ENCODE measurements around the gene YIF1B. TPM values are rescaled to one million over a fixed set of nuclear protein-coding genes. Genes with fewer than 3 reads are reported as not detected.
"Not testable (repeated sequence)": the region's sequence is repeated elsewhere in the genome, so short reads cannot be mapped to it uniquely, and the experiment has no call there.

The YIF1B gene
- total and polyA plus RNA-seq, 2 of the 4 experiments (the other 2 are of a cell fraction), result 72.2 to 165 TPM

- H3K23ac ChIP-seq (ENCODE audit: low read depth, low read length); H4K91ac ChIP-seq (ENCODE audit: insufficient read depth, low read depth, low read length); H3K4me1 ChIP-seq (ENCODE audit: control insufficient read depth, insufficient read depth, low read length); H2AK9ac ChIP-seq (replicated peaks; ENCODE audit: low read depth, low read length, poor library complexity); H3K27me3 ChIP-seq (ENCODE audit: control insufficient read depth, insufficient read depth, low read length); H4K20me1 ChIP-seq (ENCODE audit: insufficient read depth, low read length); H3K79me1 ChIP-seq (ENCODE audit: low read depth in 1 of 2, low read length in 2 of 2); H3K27ac ChIP-seq (ENCODE audit: insufficient read depth, low read length); H3K14ac ChIP-seq (replicated peaks; ENCODE audit: low read depth, low read length); H3K4me2 ChIP-seq (ENCODE audit: low read depth, low read length); H3K9me3 ChIP-seq (ENCODE audit: control insufficient read depth, insufficient read depth, low read length); H2BK5ac ChIP-seq (ENCODE audit: low read depth, low read length, poor library complexity, severe bottlenecking); H3K9ac ChIP-seq (ENCODE audit: low read depth, low read length); ATAC-seq (ENCODE audit: low read depth); dilution Hi-C loops (cut with HindIII; ENCODE audit: low sequenced_read_pairs, unreplicated experiment); H4K8ac ChIP-seq (ENCODE audit: low read depth in 2 of 2, low read length in 2 of 2); H2BK20ac ChIP-seq (ENCODE audit: low read depth, low read length); H2BK120ac ChIP-seq (ENCODE audit: low read depth, low read length); intact Hi-C loops (cut with micrococcal nuclease); H3K18ac ChIP-seq (ENCODE audit: low read depth, low read length); H2AK5ac ChIP-seq (ENCODE audit: low read depth, low read length); in situ Hi-C loops (cut with MboI; ENCODE audit: low sequenced_read_pairs); CTCF ChIA-PET; H4K5ac ChIP-seq (ENCODE audit: low read depth, low read length); H2BK15ac ChIP-seq (ENCODE audit: low read depth, low read length); H3K4me3 ChIP-seq (ENCODE audit: insufficient read depth, low read depth, low read length); DNase-seq; BruUV-seq (replicated peaks); H3K4ac ChIP-seq (ENCODE audit: low read depth, low read length); POLR2A ChIA-PET (ENCODE audit: unreplicated experiment); H3K36me3 ChIP-seq (ENCODE audit: control insufficient read depth, insufficient read depth, low read length); H2AFZ ChIP-seq (replicated peaks; ENCODE audit: low read length, poor library complexity); H3K56ac ChIP-seq (ENCODE audit: extremely low read depth, insufficient read depth, low read length): not testable (repeated sequence)
- WGBS, 2 experiments (ENCODE audit: extremely low coverage in 2 of 2, insufficient read length in 1 of 2), result 98% methylated on average over 5 of the region's 12 CpGs; no CpG with 5 or more reads in 1 of the 2 experiments
- peaks cover 12% of the 10 kb centered on the region for H3K9me1 ChIP-seq (ENCODE audit: insufficient read depth, low read length)
Measured at GRCh38 chr19:38261942-38262341, 53.8 kb downstream of the YIF1B start.
